ENCODE data around the gene BMP8B. TPM values are rescaled to one million over a fixed set of nuclear protein-coding genes. Genes with fewer than 3 reads are reported as not detected.
"Not testable (repeated sequence)": the region's sequence is repeated elsewhere in the genome, so short reads cannot be mapped to it uniquely, and the experiment has no call there.

The BMP8B gene
- polyA plus RNA-seq, 3 donors = 0.14 to 1.3 (median 0.24) TPM

GRCh38 chr1:39828734-39829133 is 40.1 kb upstream of the BMP8B start:
- H2AFZ ChIP-seq (ENCODE audit: insufficient read depth, low read depth, low read length, poor library complexity, severe bottlenecking) = no peak overlapping the region
- H3K9ac ChIP-seq (ENCODE audit: insufficient read depth, low read length, poor library complexity, severe bottlenecking) = no peak overlapping the region
- H3K27me3 Mint-ChIP-seq (ENCODE audit: low read depth in 3 of 3) = peaks cover 0 to 2% (median 1%) of the 10 kb centered on the region in 3 donors
- no peaks in the 10 kb centered on the region for H3K79me2 ChIP-seq (ENCODE audit: insufficient read depth, low read length)
- H3K4me3 ChIP-seq (replicated peaks in 1 of 3; ENCODE audit: low read depth in 2 of 3, low read length in 3 of 3) = no peak overlapping the region
- no peaks in the 10 kb centered on the region for H4K20me1 ChIP-seq (ENCODE audit: insufficient read depth, low read length)
- no peak overlapping the region for H3K27ac Mint-ChIP-seq
- no peaks in the 10 kb centered on the region for H3K27me3 ChIP-seq (ENCODE audit: control insufficient read depth in 2 of 2, insufficient read depth in 2 of 2, low read length in 2 of 2)
- peaks cover 0 to 4% (median 2%) of the 10 kb centered on the region in 7 donors for H3K9me3 Mint-ChIP-seq
- DNase-seq = no peak
- no CpG with 5 or more reads among the region's 2 CpGs for WGBS (ENCODE audit: insufficient coverage)
- H3K36me3 ChIP-seq (replicated peaks in 1 of 2; ENCODE audit: control insufficient read depth in 1 of 2, insufficient read depth in 2 of 2, low read length in 2 of 2) = no peaks in the 10 kb centered on the region
- intact Hi-C loops (cut with micrococcal nuclease) = no loop called here
- H3K27ac ChIP-seq (ENCODE audit: low read depth in 1 of 2, low read length in 2 of 2) = no peak overlapping the region
- TF ChIP-seq CTCF (IDR thresholded peaks at IDR 0.05) = no peak
- H3K4me1 ChIP-seq (ENCODE audit: control insufficient read depth in 1 of 2, insufficient read depth in 2 of 2, low read length in 2 of 2) = peaks cover 31 to 34% of the 10 kb centered on the region in 2 donors
- peaks cover 0 to 6% of the 10 kb centered on the region in 2 donors for H3K36me3 Mint-ChIP-seq
- H3K4me3 Mint-ChIP-seq = no peak overlapping the region
- H3K4me2 ChIP-seq (replicated peaks; ENCODE audit: extremely low read depth, low read length, poor library complexity, severe bottlenecking) = no peak overlapping the region
- H3K9me3 ChIP-seq (replicated peaks in 1 of 2; ENCODE audit: control insufficient read depth in 1 of 2, insufficient read depth in 1 of 2, low read length in 2 of 2) = no peaks in the 10 kb centered on the region
- peaks cover 45% of the 10 kb centered on the region for H3K4me1 Mint-ChIP-seq

- H4K20me1 ChIP-seq (ENCODE audit: insufficient read depth, low read length); H2AFZ ChIP-seq (ENCODE audit: insufficient read depth, low read depth, low read length, poor library complexity, severe bottlenecking); H3K4me3 Mint-ChIP-seq; H3K9me3 ChIP-seq (replicated peaks in 1 of 2; ENCODE audit: control insufficient read depth in 1 of 2, insufficient read depth in 1 of 2, low read length in 2 of 2); H3K4me3 ChIP-seq (replicated peaks in 1 of 3; ENCODE audit: low read depth in 2 of 3, low read length in 3 of 3); DNase-seq; H3K36me3 ChIP-seq (replicated peaks in 1 of 2; ENCODE audit: control insufficient read depth in 1 of 2, insufficient read depth in 2 of 2, low read length in 2 of 2); H3K27ac Mint-ChIP-seq; H3K27me3 Mint-ChIP-seq (ENCODE audit: low read depth in 3 of 3); H3K9ac ChIP-seq (ENCODE audit: insufficient read depth, low read length, poor library complexity, severe bottlenecking); H3K27me3 ChIP-seq (ENCODE audit: control insufficient read depth in 2 of 2, insufficient read depth in 2 of 2, low read length in 2 of 2); H3K36me3 Mint-ChIP-seq; H3K9me3 Mint-ChIP-seq; intact Hi-C loops (cut with micrococcal nuclease); H3K4me2 ChIP-seq (replicated peaks; ENCODE audit: extremely low read depth, low read length, poor library complexity, severe bottlenecking); H3K79me2 ChIP-seq (ENCODE audit: insufficient read depth, low read length); H3K27ac ChIP-seq (ENCODE audit: low read depth in 1 of 2, low read length in 2 of 2): not testable (repeated sequence)
- WGBS (ENCODE audit: insufficient coverage) = 93% methylated on average over 6 of the region's 6 CpGs
- peaks cover 27 to 29% of the 10 kb centered on the region in 2 donors for H3K4me1 ChIP-seq (ENCODE audit: control insufficient read depth in 1 of 2, insufficient read depth in 2 of 2, low read length in 2 of 2)
- H3K4me1 Mint-ChIP-seq = peaks cover 40% of the 10 kb centered on the region
Observed at GRCh38 chr1:39828255-39828654, 39.6 kb upstream of the BMP8B start.

All from CD14-positive monocyte (primary cell).